ENCODE data around the gene SSR1. TPM values are rescaled to one million over a fixed set of nuclear protein-coding genes. Genes with fewer than 3 reads are reported as not detected.

SSR1 gene
- total RNA-seq, 1 experiment from 2014 or later, result 102 TPM

DNA sequence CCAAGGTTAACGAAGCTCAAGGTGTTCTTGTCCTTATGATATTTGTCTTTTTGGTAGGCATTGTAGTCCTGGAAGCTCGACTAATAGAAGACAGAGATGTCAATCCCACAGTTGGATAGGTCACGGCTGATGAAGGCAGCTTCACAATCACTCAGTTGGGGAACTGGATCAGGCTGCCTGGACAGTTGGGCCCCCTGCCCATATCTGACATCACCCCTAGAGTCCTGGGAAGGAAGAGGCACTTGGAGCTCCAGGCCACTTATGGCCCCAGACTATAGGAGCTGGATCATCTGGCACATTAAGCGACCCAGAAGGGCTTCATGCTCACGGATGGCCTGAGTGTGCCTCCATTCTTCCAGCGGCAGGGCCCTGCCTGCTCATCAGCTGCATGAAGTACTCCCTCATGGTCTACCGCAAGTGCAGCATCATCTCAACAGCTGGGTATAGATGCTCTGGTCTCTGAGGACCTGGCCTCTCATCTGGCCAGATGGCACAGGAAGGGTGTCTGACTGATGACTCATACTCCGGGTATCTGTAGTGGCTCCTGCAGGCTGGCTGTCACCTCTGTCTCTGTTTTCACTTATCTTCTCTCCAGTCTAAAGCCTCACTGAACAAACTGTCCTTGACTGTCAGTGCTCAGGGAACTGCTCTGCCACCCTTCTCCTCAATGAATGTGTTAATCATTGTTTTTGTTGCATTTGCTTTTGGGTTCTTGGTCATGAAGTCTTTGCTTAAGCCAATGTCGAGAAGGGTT lies 29.2 kb upstream of the SSR1 start:
- no peak for DNase-seq
- H3K27me3 Mint-ChIP-seq (ENCODE audit: low read depth), result no peaks in the 10 kb centered on the region; the same call in 1 of the 2 replicates
- peaks cover 2 to 3% of the 10 kb centered on the region in 2 experiments; a peak in 2 of 5 replicates for H3K9me3 Mint-ChIP-seq
- no peak overlapping the region for H3K4me2 ChIP-seq (ENCODE audit: insufficient read depth, insufficient read length, low read length)
- H2BK20ac ChIP-seq (ENCODE audit: low read depth, low read length, poor library complexity, severe bottlenecking), result no peak overlapping the region
- H3K27ac ChIP-seq (ENCODE audit: insufficient read length, low read depth, low read length), result no peak overlapping the region
- H3K36me3 Mint-ChIP-seq (ENCODE audit: insufficient read depth in 1 of 3, low read depth in 3 of 3), result peaks cover 0 to 3% (median 0%) of the 10 kb centered on the region in 3 experiments; a peak in 1 of 7 replicates
- H3K14ac ChIP-seq (ENCODE audit: insufficient read depth, low read length), result no peak overlapping the region
- H3K56ac ChIP-seq (ENCODE audit: insufficient read length, low read depth, low read length), result no peak overlapping the region
- no peak overlapping the region for H2AFZ ChIP-seq (ENCODE audit: low read length)
- H4K5ac ChIP-seq (ENCODE audit: insufficient read length, low read depth, low read length), result no peak overlapping the region
- H2BK12ac ChIP-seq (ENCODE audit: insufficient read length, low read depth, low read length), result no peak overlapping the region
- no peaks in the 10 kb centered on the region for H3K27me3 ChIP-seq (ENCODE audit: insufficient read depth, low read length)
- H3K4me3 Mint-ChIP-seq, result no peak overlapping the region
- no peaks in the 10 kb centered on the region for H3K79me1 ChIP-seq (ENCODE audit: insufficient read depth, low read depth, low read length, poor library complexity, severe bottlenecking)
- H3T11ph ChIP-seq (ENCODE audit: low read length), result no peak overlapping the region
- H3K18ac ChIP-seq (ENCODE audit: insufficient read length, low read depth, low read length), result no peak overlapping the region
- H2BK5ac ChIP-seq (ENCODE audit: insufficient read length, low read length), result no peak overlapping the region
- H3K9me3 ChIP-seq (ENCODE audit: control insufficient read depth, low read depth, low read length), result no peaks in the 10 kb centered on the region
- no peaks in the 10 kb centered on the region for H3K4me1 ChIP-seq (ENCODE audit: insufficient read depth, low read length)
- H3K4me1 Mint-ChIP-seq, result peaks cover 7 to 10% of the 10 kb centered on the region in 2 experiments
- no peak overlapping the region for H3K23ac ChIP-seq (ENCODE audit: insufficient read length, low read depth, low read length)
- TF ChIP-seq, protein P1, sequence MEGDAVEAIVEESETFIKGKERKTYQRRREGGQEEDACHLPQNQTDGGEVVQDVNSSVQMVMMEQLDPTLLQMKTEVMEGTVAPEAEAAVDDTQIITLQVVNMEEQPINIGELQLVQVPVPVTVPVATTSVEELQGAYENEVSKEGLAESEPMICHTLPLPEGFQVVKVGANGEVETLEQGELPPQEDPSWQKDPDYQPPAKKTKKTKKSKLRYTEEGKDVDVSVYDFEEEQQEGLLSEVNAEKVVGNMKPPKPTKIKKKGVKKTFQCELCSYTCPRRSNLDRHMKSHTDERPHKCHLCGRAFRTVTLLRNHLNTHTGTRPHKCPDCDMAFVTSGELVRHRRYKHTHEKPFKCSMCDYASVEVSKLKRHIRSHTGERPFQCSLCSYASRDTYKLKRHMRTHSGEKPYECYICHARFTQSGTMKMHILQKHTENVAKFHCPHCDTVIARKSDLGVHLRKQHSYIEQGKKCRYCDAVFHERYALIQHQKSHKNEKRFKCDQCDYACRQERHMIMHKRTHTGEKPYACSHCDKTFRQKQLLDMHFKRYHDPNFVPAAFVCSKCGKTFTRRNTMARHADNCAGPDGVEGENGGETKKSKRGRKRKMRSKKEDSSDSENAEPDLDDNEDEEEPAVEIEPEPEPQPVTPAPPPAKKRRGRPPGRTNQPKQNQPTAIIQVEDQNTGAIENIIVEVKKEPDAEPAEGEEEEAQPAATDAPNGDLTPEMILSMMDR (conservative IDR thresholded peaks at IDR 0.05), result no peak
- no peaks in the 10 kb centered on the region for H4K20me1 ChIP-seq (ENCODE audit: control insufficient read depth, insufficient read depth, insufficient read length)
- H2BK120ac ChIP-seq (ENCODE audit: low read depth, low read length, poor library complexity, severe bottlenecking), result no peak overlapping the region
- no peak overlapping the region for H2BK15ac ChIP-seq (ENCODE audit: low read depth, low read length)
- no peak overlapping the region for H4K91ac ChIP-seq (ENCODE audit: insufficient read length, low read depth, low read length)
- H2AK5ac ChIP-seq (ENCODE audit: insufficient read length, low read length), result no peak overlapping the region
- no peaks in the 10 kb centered on the region for H3K79me2 ChIP-seq (ENCODE audit: insufficient read depth, low read length)
- no peak overlapping the region for H3K27ac Mint-ChIP-seq
- WGBS (ENCODE audit: extremely low coverage, insufficient read length, low lambda C conversion rate), result no CpG with 5 or more reads among the region's 9 CpGs
- no peak overlapping the region for H3K4ac ChIP-seq (ENCODE audit: low read depth, low read length)
- H3K9ac ChIP-seq (ENCODE audit: extremely low read depth, insufficient read length, low read length), result no peak overlapping the region
- no peaks in the 10 kb centered on the region for H3K23me2 ChIP-seq (ENCODE audit: insufficient read length, low read depth, low read length, poor library complexity, severe bottlenecking)
- H4K8ac ChIP-seq (replicated peaks; ENCODE audit: insufficient read length, low read depth, low read length), result no peak overlapping the region

Measured in H9 (cell line).